Cardiac fibroblast (primary cell): ENCODE data around the gene RTN4R.

ENCODE experiments used
- DNase-seq, 2 donors: peaks; one replicate each; pipeline versions ENCODE4 v3.0.0 to v3.0.0-alpha.2; 2010; ENCODE audit warnings: low read depth in 2 of 2
- H3K4me3 ChIP-seq, 2 donors: replicated peaks in 1 of 2; 1 replicate in 1 of 2; 2 replicates in 1 of 2; pipeline ENCODE4 v1.5.1; 2011; ENCODE audit warnings: low read depth in 2 of 2, low read length in 2 of 2, mild to moderate bottlenecking in 2 of 2, moderate library complexity in 1 of 2
- TF ChIP-seq, protein P1 (sequence below): IDR thresholded peaks from one replicate; pipeline ENCODE4 v1.5.1; 2011; ENCODE audit warnings: low read depth, mild to moderate bottlenecking, low read length, inconsistent platforms

The RTN4R gene

DNA sequence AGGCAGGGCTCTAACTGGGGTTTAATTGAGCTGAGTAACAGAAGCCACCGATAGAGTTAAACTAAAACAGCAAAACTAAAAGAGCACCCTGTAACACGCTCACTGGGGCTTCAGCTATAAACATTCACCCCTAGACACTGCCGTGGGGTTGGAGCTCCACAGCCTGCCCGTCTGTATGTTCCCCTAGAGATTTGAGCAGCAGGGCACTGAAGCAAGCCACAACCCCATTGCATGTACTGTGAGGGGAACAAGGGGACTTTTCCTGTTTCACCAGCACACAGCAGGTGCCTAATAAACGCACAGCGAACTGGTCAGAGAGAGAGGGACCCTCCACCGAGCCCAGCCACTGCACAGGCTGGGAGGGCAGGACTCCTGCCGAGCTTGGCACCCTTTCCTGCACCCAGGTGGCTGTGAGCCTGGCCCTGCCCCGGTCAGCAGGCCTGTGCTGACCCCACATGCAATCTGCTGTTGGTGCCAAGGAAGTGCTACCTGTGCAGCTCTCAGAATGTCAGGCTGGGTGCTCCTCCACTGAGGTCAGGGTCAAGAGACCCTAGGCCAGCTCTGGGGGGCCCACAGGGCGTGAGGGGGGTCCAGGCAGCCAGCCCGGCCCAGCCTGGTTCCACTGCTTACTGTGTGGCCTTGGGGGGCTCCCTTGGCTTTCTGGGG is 31.9 kb downstream of the RTN4R start:
- no peak for DNase-seq
- TF ChIP-seq, protein P1, sequence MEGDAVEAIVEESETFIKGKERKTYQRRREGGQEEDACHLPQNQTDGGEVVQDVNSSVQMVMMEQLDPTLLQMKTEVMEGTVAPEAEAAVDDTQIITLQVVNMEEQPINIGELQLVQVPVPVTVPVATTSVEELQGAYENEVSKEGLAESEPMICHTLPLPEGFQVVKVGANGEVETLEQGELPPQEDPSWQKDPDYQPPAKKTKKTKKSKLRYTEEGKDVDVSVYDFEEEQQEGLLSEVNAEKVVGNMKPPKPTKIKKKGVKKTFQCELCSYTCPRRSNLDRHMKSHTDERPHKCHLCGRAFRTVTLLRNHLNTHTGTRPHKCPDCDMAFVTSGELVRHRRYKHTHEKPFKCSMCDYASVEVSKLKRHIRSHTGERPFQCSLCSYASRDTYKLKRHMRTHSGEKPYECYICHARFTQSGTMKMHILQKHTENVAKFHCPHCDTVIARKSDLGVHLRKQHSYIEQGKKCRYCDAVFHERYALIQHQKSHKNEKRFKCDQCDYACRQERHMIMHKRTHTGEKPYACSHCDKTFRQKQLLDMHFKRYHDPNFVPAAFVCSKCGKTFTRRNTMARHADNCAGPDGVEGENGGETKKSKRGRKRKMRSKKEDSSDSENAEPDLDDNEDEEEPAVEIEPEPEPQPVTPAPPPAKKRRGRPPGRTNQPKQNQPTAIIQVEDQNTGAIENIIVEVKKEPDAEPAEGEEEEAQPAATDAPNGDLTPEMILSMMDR, result no peak
- no peak overlapping the region for H3K4me3 ChIP-seq

DNA sequence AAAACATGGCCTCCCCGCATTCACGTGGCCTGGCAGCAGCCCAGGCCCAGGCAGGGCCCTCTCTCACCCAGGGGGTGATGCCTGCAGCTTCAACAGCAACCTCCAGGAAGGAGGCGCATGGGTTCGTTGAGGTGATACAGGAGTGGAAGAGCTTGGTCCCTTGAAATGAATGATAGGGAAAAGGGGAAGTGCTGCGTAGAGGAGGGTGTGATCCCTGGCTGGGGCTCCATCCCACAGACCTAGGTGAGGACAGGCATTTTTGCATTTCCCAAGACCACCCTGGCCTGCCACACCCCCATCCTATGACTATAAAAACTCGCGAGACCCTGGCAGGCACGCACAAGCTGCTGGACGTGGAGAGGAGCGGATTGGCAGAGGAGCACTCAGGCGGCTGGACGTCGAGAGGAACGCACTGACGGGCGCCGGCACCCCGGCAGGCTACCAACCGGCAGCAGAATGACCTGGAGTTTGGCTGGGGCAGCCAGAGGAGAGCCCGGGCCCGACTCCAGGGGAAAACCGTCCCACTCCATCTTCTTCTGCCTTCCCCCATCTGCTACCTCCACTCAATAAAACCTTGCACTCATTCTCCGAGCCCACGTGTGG is 32.6 kb downstream of the RTN4R start:
- TF ChIP-seq, protein P1, result no peak
- DNase-seq, result no peak

DNA sequence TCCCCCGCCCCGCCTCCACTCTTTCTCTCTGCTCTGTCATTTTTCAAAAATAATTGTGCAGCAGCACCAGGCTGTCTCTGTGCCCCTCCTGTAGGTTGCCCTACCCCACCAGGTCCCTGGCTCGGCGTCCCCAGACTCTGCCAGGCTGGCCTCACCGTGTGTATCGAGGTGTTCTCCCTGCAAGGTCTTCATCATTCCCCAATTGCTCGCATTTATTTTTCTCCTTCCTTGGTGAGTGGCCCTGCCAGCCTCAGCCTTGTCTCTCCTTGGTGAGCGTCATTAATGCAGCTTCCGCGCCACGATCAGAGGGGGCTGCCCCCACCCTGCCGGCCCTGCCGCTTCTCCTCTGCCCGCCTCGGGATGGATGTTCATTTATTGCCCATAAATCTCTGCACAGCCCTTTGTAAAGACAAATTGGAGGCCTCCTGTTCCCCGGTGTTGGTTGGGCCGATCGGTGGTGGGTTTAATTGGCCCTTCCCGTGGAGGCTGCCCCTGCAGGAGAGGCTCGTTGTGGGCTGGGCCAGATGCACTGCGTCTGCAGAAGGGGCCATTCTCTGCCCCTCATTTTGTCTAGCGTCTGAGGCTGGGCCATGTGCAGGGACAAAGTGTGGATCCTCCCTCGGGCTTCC is 33.2 kb downstream of the RTN4R start:
- TF ChIP-seq, protein P1, result no peak
- DNase-seq, result no peak
- H3K4me3 ChIP-seq, result no peak overlapping the region

More for the DNA sequence above, 32.6 kb downstream of the RTN4R start:
- no peak overlapping the region for H3K4me3 ChIP-seq

DNA sequence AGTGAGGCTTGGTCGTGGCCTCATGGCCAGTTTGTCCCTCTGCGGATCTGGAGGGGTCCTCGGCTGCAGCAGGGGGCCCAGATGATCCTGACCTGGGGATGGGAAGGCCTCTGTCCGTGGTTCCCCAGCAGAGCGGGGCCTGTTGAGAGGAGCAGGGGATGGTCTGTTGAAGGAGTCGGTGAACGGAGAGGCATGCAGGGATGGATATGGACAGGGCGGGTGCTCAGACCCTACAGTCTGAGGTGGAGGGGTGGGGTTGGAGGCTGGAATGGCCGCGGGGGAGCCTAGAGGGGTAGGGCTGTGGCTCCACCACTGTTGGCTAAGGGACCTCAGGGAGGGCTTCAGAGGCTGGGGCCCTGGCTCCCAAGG is 33.8 kb downstream of the RTN4R start:
- no peak overlapping the region for H3K4me3 ChIP-seq
- DNase-seq, result no peak
- TF ChIP-seq, protein P1, result no peak

DNA sequence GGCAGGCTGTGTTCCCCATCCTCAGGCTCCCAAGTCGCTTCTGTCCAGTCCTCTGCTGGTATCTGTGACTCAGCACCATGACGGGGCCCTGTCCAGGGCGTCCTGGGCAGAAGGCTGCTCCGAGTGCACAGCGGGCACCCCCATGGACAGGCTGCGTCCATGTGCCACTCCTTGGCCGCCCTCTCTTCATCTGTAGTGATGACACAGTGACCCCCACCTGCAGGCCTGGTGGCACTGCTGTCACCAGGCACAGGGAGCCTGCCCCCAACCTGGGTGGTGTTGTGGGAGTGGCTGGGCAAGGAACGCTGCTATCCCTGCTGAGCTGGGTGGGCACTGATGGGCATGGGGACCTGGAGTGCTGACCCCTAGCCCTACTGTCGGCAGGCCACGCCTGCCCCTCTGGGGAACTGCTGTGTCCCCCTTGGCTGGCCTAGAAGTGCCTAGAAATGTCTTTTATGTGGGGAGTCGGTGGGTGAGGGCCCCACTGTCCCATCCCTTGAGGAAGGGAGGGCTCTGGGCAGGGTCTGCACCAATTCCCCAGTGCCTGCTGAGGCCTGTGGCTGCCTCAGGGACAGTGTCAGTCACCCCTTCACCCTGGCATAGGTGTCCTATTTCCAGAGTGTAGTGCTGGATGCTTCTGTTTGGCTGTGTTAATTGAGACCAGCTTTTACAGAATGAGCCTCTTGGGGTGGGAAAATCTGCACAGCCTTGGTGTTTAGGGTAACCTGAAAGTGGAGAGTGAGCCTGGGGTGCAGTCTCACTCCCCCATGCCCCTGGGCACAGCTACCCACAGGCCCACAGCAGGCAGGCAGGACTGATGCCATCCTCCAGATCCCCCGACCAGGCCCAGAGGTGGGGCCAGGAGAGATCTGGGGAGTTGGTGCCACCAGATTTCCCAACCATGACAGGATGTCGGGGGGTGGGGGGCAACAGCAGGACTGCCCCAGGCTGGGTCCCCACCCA is 34.5 kb downstream of the RTN4R start:
- no peak overlapping the region for H3K4me3 ChIP-seq
- TF ChIP-seq, protein P1, result no peak
- DNase-seq, result no peak

DNA sequence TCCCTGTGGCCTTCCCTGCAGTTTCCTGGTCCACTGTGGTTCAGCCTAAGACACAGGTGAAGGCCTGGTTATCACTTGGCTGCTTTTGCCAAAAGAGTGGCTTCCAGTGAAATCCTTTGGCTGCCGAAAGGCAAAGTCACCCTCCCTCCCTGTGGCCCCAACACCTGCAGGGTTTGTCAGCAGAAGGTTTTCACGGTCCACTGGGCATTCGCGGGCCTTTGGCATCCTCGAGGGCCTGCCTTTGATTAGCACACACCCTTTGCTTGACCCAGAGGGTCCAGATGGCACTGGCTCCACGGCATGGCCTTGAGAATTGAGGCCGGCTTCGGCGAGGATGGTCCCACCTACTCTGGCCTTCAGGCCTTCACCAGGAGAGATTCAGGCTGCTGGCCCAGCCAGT is 35.3 kb downstream of the RTN4R start:
- H3K4me3 ChIP-seq, result no peak overlapping the region
- DNase-seq, result no peak
- TF ChIP-seq, protein P1, result no peak
